Natural killer cell (primary cell): ENCODE data around the gene F12. TPM values are rescaled to one million over a fixed set of nuclear protein-coding genes. Genes with fewer than 3 reads are reported as not detected.

Experiments
- ATAC-seq, 3 donors: fragments of 150-1000 bp in 2 of 3; fragments of 200-7000 bp in 1 of 3; cut with Tn5 transposase; 1 replicate in 1 of 3; 2 replicates in 2 of 3; pipeline ENCODE4 v1.10.0; 2021; ENCODE audit warnings: mild to moderate bottlenecking in 2 of 3, moderate library complexity in 2 of 3
- DNase-seq, 2 donors: peaks; one replicate each; pipeline versions ENCODE4 v3.0.0 to v3.0.0-alpha.2; 2013 to 2021; ENCODE audit warnings: mixed read lengths in 1 of 2
- H3K27ac ChIP-seq: one replicate; pipeline ENCODE4 v1.5.1; 2013; ENCODE audit warnings: mild to moderate bottlenecking, low read length
- H3K27me3 ChIP-seq: one replicate; pipeline ENCODE4 v1.6.1; 2013; ENCODE audit warnings: low read length; ENCODE audit not compliant: control insufficient read depth, insufficient read depth
- H3K36me3 ChIP-seq: one replicate; pipeline ENCODE4 v1.6.1; 2013; ENCODE audit warnings: low read length; ENCODE audit not compliant: control insufficient read depth, insufficient read depth
- H3K4me1 ChIP-seq: one replicate; pipeline ENCODE4 v1.6.1; 2013; ENCODE audit warnings: low read length; ENCODE audit not compliant: control insufficient read depth, insufficient read depth
- H3K4me3 ChIP-seq: one replicate; pipeline ENCODE4 v1.5.1; 2013; ENCODE audit warnings: low read length
- H3K9me3 ChIP-seq: one replicate; pipeline ENCODE4 v1.6.1; 2013; ENCODE audit warnings: low read length; ENCODE audit not compliant: control insufficient read depth, insufficient read depth
- H3K27ac Mint-ChIP-seq, 2 donors: one replicate each; pipeline ENCODE4 v1.8.0; 2022; ENCODE audit warnings: mild to moderate bottlenecking in 2 of 2, mixed read lengths in 2 of 2, moderate library complexity in 1 of 2
- H3K27me3 Mint-ChIP-seq, 2 donors: one replicate each; pipeline ENCODE4 v1.8.0; 2022; ENCODE audit warnings: low read depth in 2 of 2, mixed read lengths in 2 of 2
- H3K36me3 Mint-ChIP-seq: one replicate; pipeline ENCODE4 v1.8.0; 2022; ENCODE audit warnings: mixed read lengths
- H3K4me1 Mint-ChIP-seq, 2 donors: one replicate each; pipeline ENCODE4 v1.8.0; 2022; ENCODE audit warnings: mixed read lengths in 2 of 2
- H3K4me3 Mint-ChIP-seq: one replicate; pipeline ENCODE4 v1.8.0; 2022; ENCODE audit warnings: mild to moderate bottlenecking, moderate library complexity, mixed read lengths
- H3K9me3 Mint-ChIP-seq, 2 donors: one replicate each; pipeline ENCODE4 v1.8.0; 2022; ENCODE audit warnings: mixed read lengths in 2 of 2
- WGBS: methylation state at CpG from one replicate; pipeline ENCODE4 v1.1.7; 2013; ENCODE audit warnings: missing lambda C conversion rate; ENCODE audit not compliant: insufficient coverage; 5-methylcytosine and 5-hydroxymethylcytosine counted together
- intact Hi-C: fragments of 100-400 bp; cut with micrococcal nuclease; formaldehyde crosslinking; loops from one replicate; pipeline ENCODE4 v1.14.2; 2022
- total RNA-seq, 4 donors: library from RNA; stranded (reverse); fragments of 120-200 nt in 1 of 4; gene quantifications; one replicate each; pipeline versions ENCODE4 v1.2.3 to v1.2.4, GENCODE V29; 2013 to 2022
- TF ChIP-seq, protein P1 (sequence below): fragments of 200-600 bp; IDR thresholded peaks from one replicate; pipeline ENCODE4 v1.8.0; 2022; ENCODE audit warnings: antibody characterized with exemption

The F12 gene
- total RNA-seq, 3 donors from 2014 or later (not counting 1 experiment from before 2014, with no cell fraction given), result 0.66 to 1.7 (median 0.93) TPM

DNA sequence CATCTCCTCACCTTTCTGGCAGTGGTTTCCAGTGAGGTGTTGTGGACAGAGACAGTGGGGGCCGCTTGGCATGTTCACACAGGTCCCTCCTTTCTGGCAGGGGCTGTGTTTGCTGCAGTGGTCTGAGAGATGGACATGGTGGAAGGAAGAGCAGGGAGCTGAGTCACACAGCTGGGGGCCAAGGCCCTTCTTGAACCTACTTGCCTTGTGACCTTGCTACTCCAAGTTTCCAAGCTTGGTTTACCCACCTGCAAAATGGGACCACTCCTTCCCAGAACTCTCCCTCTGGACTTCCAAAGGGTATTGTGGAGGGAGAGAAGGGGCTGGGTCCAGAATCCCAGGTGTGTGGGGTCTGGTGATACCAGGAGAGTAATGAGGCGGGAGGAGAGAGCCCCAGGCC lies 4.1 kb downstream of the F12 start:
- Mint-ChIP-seq H3K4me1 (peaks cover 45 to 53% of the 10 kb centered on the region in 2 donors), H3K27ac (peak overlapping the region; percentile 62 to 84), H3K27me3 (peaks cover 13 to 17% of the 10 kb centered on the region in 2 donors), H3K36me3 (no peaks in the 10 kb centered on the region), H3K4me3 (peak overlapping the region; percentile 57), H3K9me3 (no peaks in the 10 kb centered on the region)
- Histone ChIP-seq H3K4me1 (peaks cover 60% of the 10 kb centered on the region), H3K27me3 (peaks cover 20% of the 10 kb centered on the region), H3K27ac (peak overlapping the region; percentile 2), H3K4me3 (no peak overlapping the region), H3K36me3 (no peaks in the 10 kb centered on the region), H3K9me3 (no peaks in the 10 kb centered on the region)
- DNase-seq, result peak in 1 of 2 donors; percentile 21
- TF ChIP-seq, protein P1, sequence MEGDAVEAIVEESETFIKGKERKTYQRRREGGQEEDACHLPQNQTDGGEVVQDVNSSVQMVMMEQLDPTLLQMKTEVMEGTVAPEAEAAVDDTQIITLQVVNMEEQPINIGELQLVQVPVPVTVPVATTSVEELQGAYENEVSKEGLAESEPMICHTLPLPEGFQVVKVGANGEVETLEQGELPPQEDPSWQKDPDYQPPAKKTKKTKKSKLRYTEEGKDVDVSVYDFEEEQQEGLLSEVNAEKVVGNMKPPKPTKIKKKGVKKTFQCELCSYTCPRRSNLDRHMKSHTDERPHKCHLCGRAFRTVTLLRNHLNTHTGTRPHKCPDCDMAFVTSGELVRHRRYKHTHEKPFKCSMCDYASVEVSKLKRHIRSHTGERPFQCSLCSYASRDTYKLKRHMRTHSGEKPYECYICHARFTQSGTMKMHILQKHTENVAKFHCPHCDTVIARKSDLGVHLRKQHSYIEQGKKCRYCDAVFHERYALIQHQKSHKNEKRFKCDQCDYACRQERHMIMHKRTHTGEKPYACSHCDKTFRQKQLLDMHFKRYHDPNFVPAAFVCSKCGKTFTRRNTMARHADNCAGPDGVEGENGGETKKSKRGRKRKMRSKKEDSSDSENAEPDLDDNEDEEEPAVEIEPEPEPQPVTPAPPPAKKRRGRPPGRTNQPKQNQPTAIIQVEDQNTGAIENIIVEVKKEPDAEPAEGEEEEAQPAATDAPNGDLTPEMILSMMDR, result no peak
- ATAC-seq, result no peak
- intact Hi-C loops, result no loop called here
- 53% methylated on average over 2 of the region's 2 CpGs for WGBS

DNA sequence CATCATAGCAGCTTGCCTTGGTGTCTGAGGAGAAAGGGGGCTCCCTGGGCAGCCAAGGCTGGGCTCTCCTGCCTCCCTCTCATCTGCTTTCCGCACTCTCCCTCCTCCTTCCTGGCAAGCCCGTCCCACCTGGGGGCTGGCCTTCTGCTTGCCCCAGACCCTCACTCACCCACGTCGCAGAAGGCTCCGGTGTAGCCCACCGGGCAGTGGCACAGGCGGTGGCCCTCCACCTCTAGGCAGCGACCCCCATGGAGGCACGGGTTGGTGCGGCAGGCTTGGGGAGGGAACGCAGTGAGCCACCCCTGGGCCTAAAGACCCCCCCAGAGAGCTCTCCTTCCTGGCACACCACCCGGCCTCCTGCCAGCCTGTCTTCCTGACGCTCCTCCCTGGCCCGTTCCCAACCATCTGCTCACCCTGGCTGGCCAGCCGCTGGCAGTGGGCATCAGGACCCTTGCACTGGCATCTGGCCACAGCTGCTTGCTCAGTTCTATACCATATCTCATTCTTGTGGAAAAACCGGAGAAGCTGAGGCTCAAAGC lies 4.7 kb downstream of the F12 start:
- ATAC-seq, result no peak
- no peaks in the 10 kb centered on the region for H3K9me3 ChIP-seq

DNA sequence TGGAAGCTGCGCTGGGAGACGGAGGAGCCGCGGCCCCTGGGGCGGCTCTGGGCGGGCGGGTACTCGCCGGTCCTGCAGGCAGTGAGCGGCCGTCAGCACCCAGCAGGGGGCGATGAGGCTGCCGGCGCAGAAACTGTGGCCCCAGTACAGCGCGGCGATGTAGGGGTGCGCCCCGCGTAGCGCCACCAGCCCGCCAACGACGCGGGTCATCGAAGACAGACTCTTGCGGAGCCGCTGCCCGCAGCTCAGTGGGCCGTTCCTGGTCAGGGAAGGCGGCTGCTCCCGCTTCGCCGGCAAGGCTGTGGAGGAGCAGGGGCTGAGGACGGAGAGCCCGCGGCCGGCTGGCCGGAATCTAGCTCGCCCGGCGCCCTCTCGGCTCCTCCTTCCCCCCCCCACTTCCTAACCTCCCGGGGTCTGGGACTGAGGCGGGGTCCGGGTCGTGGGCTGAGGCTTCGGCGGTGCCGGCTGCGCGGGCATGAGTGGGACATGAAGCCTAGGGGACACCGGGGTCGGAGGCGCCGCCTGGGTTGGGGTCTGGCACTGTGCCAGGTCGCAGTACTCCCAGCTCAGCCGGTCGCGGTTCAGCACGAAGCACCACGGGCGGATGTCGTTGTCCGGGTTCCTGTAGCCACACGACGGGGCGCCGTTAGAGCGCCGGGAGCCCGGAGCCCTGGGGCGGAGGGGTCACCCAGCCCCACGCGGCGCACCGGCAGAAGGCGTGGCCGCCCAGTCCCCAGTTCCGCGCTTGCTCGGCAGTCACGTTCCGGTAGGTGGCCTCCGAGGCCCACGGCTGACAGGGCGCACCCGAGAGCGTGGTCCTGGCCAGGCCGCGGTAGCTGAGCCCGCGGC lies 5.3 kb downstream of the F12 start:
- TF ChIP-seq, protein P1, result peak; percentile 66
- under 1% methylated on average over 93 of the region's 93 CpGs for WGBS
- H3K9me3 Mint-ChIP-seq, result no peaks in the 10 kb centered on the region
- intact Hi-C loops, result loop anchor here (1.0 kb wide), 4 partner anchors 14 to 97 kb away; partner anchors contain the start of gene GRK6
- H3K27me3 Mint-ChIP-seq, result peaks cover 13 to 17% of the 10 kb centered on the region in 2 donors
- no peaks in the 10 kb centered on the region for H3K9me3 ChIP-seq
- peaks cover 22% of the 10 kb centered on the region for H3K27me3 ChIP-seq
- peaks cover 51% of the 10 kb centered on the region for H3K4me1 ChIP-seq
- ATAC-seq (peak; percentile 80 to 91 (median 81)), DNase-seq (peak; percentile 81 to 94)
- no peaks in the 10 kb centered on the region for H3K36me3 ChIP-seq
- H3K4me1 Mint-ChIP-seq, result peaks cover 37 to 45% of the 10 kb centered on the region in 2 donors
- H3K36me3 Mint-ChIP-seq, result no peaks in the 10 kb centered on the region
- peak overlapping the region; percentile 72 for H3K4me3 Mint-ChIP-seq
- H3K27ac ChIP-seq, result peak overlapping the region; percentile 51
- H3K4me3 ChIP-seq, result peak overlapping the region; percentile 36
- H3K27ac Mint-ChIP-seq, result peak overlapping the region; percentile 62 to 84

More for the DNA sequence above, 4.7 kb downstream of the F12 start:
- DNase-seq, result no peak
- TF ChIP-seq, protein P1, result no peak
- H3K4me3 Mint-ChIP-seq, result peak overlapping the region; percentile 72
- H3K4me3 ChIP-seq, result no peak overlapping the region
- H3K36me3 ChIP-seq, result no peaks in the 10 kb centered on the region
- peak overlapping the region; percentile 22 for H3K27ac ChIP-seq
- peaks cover 43 to 52% of the 10 kb centered on the region in 2 donors for H3K4me1 Mint-ChIP-seq
- peaks cover 20% of the 10 kb centered on the region for H3K27me3 ChIP-seq
- H3K9me3 Mint-ChIP-seq, result no peaks in the 10 kb centered on the region
- no peaks in the 10 kb centered on the region for H3K36me3 Mint-ChIP-seq
- intact Hi-C loops, result loop anchor here (1.0 kb wide), 3 partner anchors 22 to 97 kb away; partner anchors contain the start of gene GRK6
- 54% methylated on average over 16 of the region's 16 CpGs for WGBS
- H3K27ac Mint-ChIP-seq, result peak overlapping the region; percentile 62 to 84
- peaks cover 55% of the 10 kb centered on the region for H3K4me1 ChIP-seq
- peaks cover 13 to 17% of the 10 kb centered on the region in 2 donors for H3K27me3 Mint-ChIP-seq
